ENCODE results near the gene SLC16A11.
"Not testable (repeated sequence)": the region's sequence is repeated elsewhere in the genome, so short reads cannot be mapped to it uniquely, and the experiment has no call there.

Gene SLC16A11

DNA sequence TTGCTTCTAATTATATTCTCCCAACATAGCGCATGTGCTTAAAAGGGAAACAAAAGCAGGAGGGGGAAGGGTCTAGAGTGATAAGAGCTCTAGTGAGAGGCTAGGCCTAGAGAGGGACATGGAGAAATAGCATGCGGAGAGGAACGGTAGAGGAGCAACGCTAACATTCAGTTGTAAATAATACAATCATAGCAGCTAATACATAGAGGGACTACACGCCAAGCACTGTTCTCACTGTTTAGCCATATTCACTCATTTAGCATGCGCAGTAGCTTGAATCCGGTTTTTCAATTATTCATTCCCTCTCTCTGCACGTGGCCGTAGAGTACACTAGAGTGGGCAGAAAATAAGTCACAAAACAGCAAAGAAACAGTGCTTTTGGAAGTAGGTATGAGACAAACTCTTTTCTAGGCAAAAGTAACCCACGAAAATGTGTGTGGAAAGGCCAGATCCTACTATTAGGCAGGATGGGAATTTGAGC lies 49.7 kb downstream of the SLC16A11 start:
- TF ChIP-seq, protein P1, sequence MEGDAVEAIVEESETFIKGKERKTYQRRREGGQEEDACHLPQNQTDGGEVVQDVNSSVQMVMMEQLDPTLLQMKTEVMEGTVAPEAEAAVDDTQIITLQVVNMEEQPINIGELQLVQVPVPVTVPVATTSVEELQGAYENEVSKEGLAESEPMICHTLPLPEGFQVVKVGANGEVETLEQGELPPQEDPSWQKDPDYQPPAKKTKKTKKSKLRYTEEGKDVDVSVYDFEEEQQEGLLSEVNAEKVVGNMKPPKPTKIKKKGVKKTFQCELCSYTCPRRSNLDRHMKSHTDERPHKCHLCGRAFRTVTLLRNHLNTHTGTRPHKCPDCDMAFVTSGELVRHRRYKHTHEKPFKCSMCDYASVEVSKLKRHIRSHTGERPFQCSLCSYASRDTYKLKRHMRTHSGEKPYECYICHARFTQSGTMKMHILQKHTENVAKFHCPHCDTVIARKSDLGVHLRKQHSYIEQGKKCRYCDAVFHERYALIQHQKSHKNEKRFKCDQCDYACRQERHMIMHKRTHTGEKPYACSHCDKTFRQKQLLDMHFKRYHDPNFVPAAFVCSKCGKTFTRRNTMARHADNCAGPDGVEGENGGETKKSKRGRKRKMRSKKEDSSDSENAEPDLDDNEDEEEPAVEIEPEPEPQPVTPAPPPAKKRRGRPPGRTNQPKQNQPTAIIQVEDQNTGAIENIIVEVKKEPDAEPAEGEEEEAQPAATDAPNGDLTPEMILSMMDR (IDR thresholded peaks at IDR 0.05; ENCODE audit: low read depth, low read length): no peak
- no peak for DNase-seq (ENCODE audit: extremely low read depth, low read depth)

DNA sequence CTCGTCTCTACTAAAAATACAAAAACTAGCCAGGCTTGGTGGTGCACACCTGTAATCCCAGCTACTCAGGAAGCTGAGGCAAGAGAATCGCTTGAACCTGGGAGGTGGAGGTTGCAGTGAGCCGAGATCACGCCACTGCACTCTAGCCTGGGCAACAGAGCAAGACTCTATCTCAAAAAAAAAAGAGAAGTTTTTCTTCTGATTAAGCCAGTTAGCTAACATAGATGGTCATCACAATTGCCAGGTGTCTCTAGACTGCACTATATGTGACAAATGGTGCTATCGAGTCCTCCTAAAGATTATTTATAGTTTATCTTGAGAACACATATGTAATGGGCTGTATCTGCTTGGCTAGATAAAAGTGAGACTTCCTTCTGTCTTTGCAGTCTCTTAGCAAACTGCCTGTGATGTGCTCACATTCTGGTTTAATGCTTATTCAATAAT lies 50.3 kb downstream of the SLC16A11 start:
- not testable (repeated sequence) for DNase-seq (ENCODE audit: extremely low read depth, low read depth)
